LNCAP (cell line): Measurements from ENCODE around the gene NACC1.

Experiments
- TF ChIP-seq, protein P1 (sequence below): fragments of 450-650 bp; IDR thresholded peaks from 2 replicates; pipeline ENCODE4 v1.5.1; 2017; ENCODE audit warnings: mild to moderate bottlenecking

NACC1 gene

GRCh38 chr19:13181747-13182388 is 63.8 kb downstream of the NACC1 start:
- TF ChIP-seq, protein P1, sequence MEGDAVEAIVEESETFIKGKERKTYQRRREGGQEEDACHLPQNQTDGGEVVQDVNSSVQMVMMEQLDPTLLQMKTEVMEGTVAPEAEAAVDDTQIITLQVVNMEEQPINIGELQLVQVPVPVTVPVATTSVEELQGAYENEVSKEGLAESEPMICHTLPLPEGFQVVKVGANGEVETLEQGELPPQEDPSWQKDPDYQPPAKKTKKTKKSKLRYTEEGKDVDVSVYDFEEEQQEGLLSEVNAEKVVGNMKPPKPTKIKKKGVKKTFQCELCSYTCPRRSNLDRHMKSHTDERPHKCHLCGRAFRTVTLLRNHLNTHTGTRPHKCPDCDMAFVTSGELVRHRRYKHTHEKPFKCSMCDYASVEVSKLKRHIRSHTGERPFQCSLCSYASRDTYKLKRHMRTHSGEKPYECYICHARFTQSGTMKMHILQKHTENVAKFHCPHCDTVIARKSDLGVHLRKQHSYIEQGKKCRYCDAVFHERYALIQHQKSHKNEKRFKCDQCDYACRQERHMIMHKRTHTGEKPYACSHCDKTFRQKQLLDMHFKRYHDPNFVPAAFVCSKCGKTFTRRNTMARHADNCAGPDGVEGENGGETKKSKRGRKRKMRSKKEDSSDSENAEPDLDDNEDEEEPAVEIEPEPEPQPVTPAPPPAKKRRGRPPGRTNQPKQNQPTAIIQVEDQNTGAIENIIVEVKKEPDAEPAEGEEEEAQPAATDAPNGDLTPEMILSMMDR, result no peak

- TF ChIP-seq, protein P1, result no peak
These were observed 69.4 kb downstream of the NACC1 start for GRCh38 chr19:13187419-13187818.

DNA sequence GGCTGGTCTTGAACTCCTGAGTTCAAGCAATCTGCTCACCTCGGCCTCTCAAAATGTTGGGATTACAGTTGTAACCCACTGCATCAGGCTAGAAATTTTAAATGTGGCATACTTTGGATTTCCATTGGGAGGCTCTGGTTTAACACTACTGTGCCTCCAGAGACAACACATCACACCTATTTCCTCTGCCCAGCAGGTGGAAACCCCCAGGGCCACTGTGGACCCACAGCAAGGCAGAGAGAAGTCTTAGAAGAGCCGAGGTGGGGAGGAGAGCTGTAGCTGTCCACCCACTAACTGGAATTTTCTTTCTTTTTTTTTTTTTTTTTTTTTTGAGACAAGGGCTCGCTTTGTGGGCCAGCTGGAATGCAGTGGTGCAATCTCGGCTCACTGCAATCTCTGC is 71.5 kb downstream of the NACC1 start:
- TF ChIP-seq, protein P1, result no peak
